PC-3 (cell line): ENCODE results near the gene LRRC8E. TPM values are rescaled to one million over a fixed set of nuclear protein-coding genes. Genes with fewer than 3 reads are reported as not detected.
"Not testable (repeated sequence)": the region's sequence is repeated elsewhere in the genome, so short reads cannot be mapped to it uniquely, and the experiment has no call there.

ENCODE experiments used
- ATAC-seq: fragments of 200-7000 bp; cut with Tn5 transposase; 2 replicates; pipeline ENCODE4 v1.9.1; 2020; ENCODE audit warnings: mild to moderate bottlenecking, moderate library complexity
- BruUV-seq: library from RNA; stranded (reverse); fragments of 400-500 nt; replicated peaks from 2 replicates; lab custom pipeline; 2021; lab: Mats Ljungman, UMichigan
- CTCF ChIA-PET: fragments of 300-600 bp; sonication (Branson Sonifier 250); formaldehyde crosslinking; loops from one replicate; lab custom pipeline; 2022; ENCODE audit warnings: antibody characterized with exemption; lab: Charles Lee
- POLR2A ChIA-PET: fragments of 300-600 bp; sonication (Branson Sonifier 250); formaldehyde crosslinking; loops from one replicate; lab custom pipeline; 2022; ENCODE audit warnings: antibody characterized with exemption; ENCODE audit not compliant: unreplicated experiment; lab: Charles Lee
- DNase-seq: peaks from one replicate; pipeline ENCODE4 v3.0.0-alpha.2; 2015
- H2AFZ ChIP-seq: fragments of 300-600 bp; sonication (generic); 2 replicates; pipeline ENCODE4 v1.6.0; 2016; ENCODE audit warnings: antibody characterized with exemption, low read length
- H3F3A ChIP-seq: fragments of 300-600 bp; sonication (generic); one replicate; pipeline ENCODE4 v1.6.0; 2017; ENCODE audit warnings: antibody characterized with exemption, low read length, control low read depth, mild to moderate bottlenecking; ENCODE audit not compliant: unreplicated experiment
- H3K27ac ChIP-seq: fragments of 300-600 bp; sonication (generic); 2 replicates; pipeline ENCODE4 v1.5.1; 2016; ENCODE audit warnings: mild to moderate bottlenecking, low read length
- H3K27me3 ChIP-seq: fragments of 300-600 bp; sonication (generic); 2 replicates; pipeline ENCODE4 v1.6.1; 2016; ENCODE audit warnings: low read length, mixed read lengths
- H3K36me3 ChIP-seq: fragments of 300-600 bp; sonication (generic); 2 replicates; pipeline ENCODE4 v1.6.1; 2016; ENCODE audit warnings: low read depth, mixed run types, low read length, mixed read lengths
- H3K4me1 ChIP-seq: fragments of 300-600 bp; sonication (generic); 2 replicates; pipeline ENCODE4 v1.5.1; 2016; ENCODE audit warnings: low read length; ENCODE audit not compliant: insufficient read depth
- H3K4me2 ChIP-seq: fragments of 300-600 bp; sonication (generic); 2 replicates; pipeline ENCODE4 v1.6.0; 2016; ENCODE audit warnings: low read length
- H3K4me3 ChIP-seq: fragments of 300-600 bp; sonication (generic); 2 replicates; pipeline ENCODE4 v1.5.1; 2016; ENCODE audit warnings: mild to moderate bottlenecking, low read length, mixed read lengths
- H3K79me2 ChIP-seq: fragments of 300-600 bp; sonication (generic); 2 replicates; pipeline ENCODE4 v1.6.1; 2017; ENCODE audit warnings: low read length, mixed read lengths
- H3K9ac ChIP-seq: fragments of 300-600 bp; sonication (generic); 2 replicates; pipeline ENCODE4 v1.6.0; 2016; ENCODE audit warnings: mild to moderate bottlenecking, low read length
- H3K9me2 ChIP-seq: fragments of 300-600 bp; sonication (generic); replicated peaks from 2 replicates; pipeline ENCODE4 v1.6.1; 2016; ENCODE audit warnings: mixed run types, low read length, mixed read lengths
- H3K9me3 ChIP-seq: fragments of 300-600 bp; sonication (generic); 2 replicates; pipeline ENCODE4 v1.6.1; 2016; ENCODE audit warnings: low read length, mixed read lengths
- H4K20me1 ChIP-seq: fragments of 300-600 bp; sonication (generic); 2 replicates; pipeline ENCODE4 v1.6.1; 2016; ENCODE audit warnings: low read length, mixed read lengths
- EZH2 ChIP-seq: fragments of 300-600 bp; sonication (generic); IDR thresholded peaks from one replicate; pipeline ENCODE4 v1.6.1; 2017; ENCODE audit warnings: antibody characterized with exemption, mild to moderate bottlenecking, low read length; ENCODE audit not compliant: unreplicated experiment
- EZH2phosphoT487 ChIP-seq: fragments of 300-600 bp; sonication (generic); IDR thresholded peaks from 2 replicates; pipeline ENCODE4 v1.6.1; 2018; ENCODE audit warnings: mild to moderate bottlenecking, antibody characterized with exemption, low read length, borderline replicate concordance
- intact Hi-C: fragments of 100-400 bp; cut with micrococcal nuclease; formaldehyde crosslinking; loops from 2 replicates; pipeline ENCODE4 v1.9.0; 2023
- total RNA-seq: library from RNA; depleted of rRNA; stranded (reverse); fragments of >200 nt; gene quantifications from 2 replicates; pipeline ENCODE4 v1.2.3, GENCODE V29; 2014
- TF ChIP-seq, protein P1 (sequence below): fragments of 300-600 bp; sonication (generic); conservative IDR thresholded peaks from 2 replicates; pipeline ENCODE4 v1.5.1; 2017; ENCODE audit warnings: antibody characterized with exemption, low read depth, mild to moderate bottlenecking, low read length

LRRC8E gene
- total RNA-seq, 1 experiment from 2014 or later, result 30.8 TPM

DNA sequence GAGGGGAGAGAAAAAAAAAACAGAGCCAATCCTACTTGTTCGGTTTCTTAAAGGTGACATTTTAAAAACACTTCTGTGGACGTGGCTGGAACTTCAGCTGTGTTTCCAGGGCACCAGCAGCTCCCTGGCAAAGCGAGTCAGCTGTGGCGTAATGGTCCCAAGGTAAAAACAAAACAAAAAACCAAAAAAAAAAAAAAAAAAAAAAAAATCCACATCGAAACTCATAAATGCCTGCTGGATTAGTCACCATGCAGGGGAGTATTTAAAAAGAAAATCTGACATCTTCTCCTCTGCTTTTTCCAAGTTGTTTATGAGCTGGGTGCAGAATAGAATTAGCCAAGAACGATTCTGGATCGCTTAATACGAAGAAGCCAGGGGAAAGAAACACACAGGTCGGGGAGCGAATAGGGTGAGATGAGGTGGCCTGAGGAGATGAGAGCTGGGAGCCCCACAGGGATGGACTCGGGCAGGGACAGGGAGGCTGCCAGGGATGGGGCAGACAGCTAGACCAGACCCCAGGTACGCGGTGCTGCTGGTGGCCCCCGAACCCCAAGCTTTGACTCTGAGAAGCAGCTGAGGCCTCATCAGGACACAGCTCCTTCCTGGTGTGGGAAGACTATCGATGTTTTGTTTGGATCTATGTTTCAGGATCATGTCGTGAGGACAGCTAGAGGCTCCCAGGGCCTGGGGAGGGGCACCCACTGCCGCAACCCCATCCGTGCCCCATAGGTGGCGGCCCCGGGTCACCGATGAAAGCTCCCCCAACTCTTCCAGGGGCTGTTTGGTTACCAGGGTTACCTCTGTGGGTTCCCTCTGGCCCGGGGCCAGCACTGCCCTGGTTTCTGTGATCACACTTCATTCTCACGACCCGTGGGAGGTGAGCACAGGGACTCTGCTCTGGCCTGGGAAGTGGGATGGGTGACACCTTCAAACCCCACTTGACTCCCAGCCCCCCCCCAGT lies 40.7 kb downstream of the LRRC8E start:
- peak; percentile 87 for DNase-seq
- Histone ChIP-seq H3K4me2 (peak overlapping the region; percentile 55), H3K79me2 (no peaks in the 10 kb centered on the region), H2AFZ (no peak overlapping the region), H4K20me1 (0 out of 2 replicates have a peak, but pooled peaks cover 5% of the 10 kb centered on the region), H3K9me3 (no peaks in the 10 kb centered on the region), H3K27me3 (no peaks in the 10 kb centered on the region), H3K36me3 (peaks cover 36% of the 10 kb centered on the region), H3K27ac (peak overlapping the region; percentile 86), H3K9ac (peak overlapping the region; percentile 42), H3F3A (no peaks in the 10 kb centered on the region), H3K4me3 (peak overlapping the region; percentile 21; the same call in 1 of the 2 replicates), H3K9me2 (no peaks in the 10 kb centered on the region), H3K4me1 (peaks cover 44% of the 10 kb centered on the region)
- ChIA-PET CTCF (interaction anchor here (0.5 to 1.6 kb wide), 8 partner anchors 8 to 423 kb away, joined by 3 to 20 read pairs (median 8); partner anchors contain the start of genes ELAVL1, SNAPC2 and TIMM44), POLR2A (interaction anchor here (0.6 to 1.5 kb wide), 8 partner anchors 8 to 578 kb away, joined by 5 to 47 read pairs (median 20); partner anchors contain the start of genes SNAPC2 and TIMM44)
- peak; percentile 25 for ATAC-seq
- TSS peak; percentile 70 for BruUV-seq
- TF ChIP-seq, protein P1, sequence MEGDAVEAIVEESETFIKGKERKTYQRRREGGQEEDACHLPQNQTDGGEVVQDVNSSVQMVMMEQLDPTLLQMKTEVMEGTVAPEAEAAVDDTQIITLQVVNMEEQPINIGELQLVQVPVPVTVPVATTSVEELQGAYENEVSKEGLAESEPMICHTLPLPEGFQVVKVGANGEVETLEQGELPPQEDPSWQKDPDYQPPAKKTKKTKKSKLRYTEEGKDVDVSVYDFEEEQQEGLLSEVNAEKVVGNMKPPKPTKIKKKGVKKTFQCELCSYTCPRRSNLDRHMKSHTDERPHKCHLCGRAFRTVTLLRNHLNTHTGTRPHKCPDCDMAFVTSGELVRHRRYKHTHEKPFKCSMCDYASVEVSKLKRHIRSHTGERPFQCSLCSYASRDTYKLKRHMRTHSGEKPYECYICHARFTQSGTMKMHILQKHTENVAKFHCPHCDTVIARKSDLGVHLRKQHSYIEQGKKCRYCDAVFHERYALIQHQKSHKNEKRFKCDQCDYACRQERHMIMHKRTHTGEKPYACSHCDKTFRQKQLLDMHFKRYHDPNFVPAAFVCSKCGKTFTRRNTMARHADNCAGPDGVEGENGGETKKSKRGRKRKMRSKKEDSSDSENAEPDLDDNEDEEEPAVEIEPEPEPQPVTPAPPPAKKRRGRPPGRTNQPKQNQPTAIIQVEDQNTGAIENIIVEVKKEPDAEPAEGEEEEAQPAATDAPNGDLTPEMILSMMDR, result peak; percentile 68
- TF ChIP-seq EZH2phosphoT487, result no peak
- intact Hi-C loops, result loop anchor here (1.0 to 5.0 kb wide), 2 partner anchors 14 to 77 kb away; partner anchors contain the start of gene TIMM44

DNA sequence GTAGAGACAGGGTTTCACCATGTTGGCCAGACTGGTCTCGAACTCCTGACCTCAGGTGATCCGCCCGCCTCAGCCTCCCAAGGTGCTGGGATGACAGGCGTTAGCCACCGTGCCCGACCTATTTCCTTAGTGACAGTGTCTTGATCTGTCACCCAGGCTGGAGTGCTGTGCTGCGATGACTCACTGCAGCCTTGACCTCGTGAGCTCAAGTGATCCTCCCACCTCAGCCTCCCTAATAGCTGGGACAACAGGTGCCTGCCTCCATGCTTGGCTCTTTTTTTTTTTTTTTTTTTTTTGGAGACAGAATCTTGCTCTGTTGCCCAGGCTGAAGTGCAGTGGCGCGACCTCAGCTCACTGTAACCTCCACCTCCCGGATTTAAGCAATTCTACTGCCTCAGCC lies 41.7 kb downstream of the LRRC8E start:
- Histone ChIP-seq H3K27ac (peak overlapping the region; percentile 86), H3K36me3 (peaks cover 44% of the 10 kb centered on the region), H3K9ac (0 out of 2 replicates have a peak overlapping the region, but pooled peaks have one; percentile 42), H3K4me2 (peak overlapping the region; percentile 55; the same call in 1 of the 2 replicates), H3K4me1 (peaks cover 44% of the 10 kb centered on the region)
- H4K20me1 ChIP-seq, H3K9me3 ChIP-seq, H3K79me2 ChIP-seq, intact Hi-C loops, H3K9me2 ChIP-seq, H3K4me3 ChIP-seq, H2AFZ ChIP-seq, H3K27me3 ChIP-seq, BruUV-seq, CTCF ChIA-PET, ATAC-seq, H3F3A ChIP-seq: not testable (repeated sequence)
- peak; percentile 49 for DNase-seq
- POLR2A ChIA-PET, result interaction anchor here (0.6 to 1.2 kb wide), 2 partner anchors 14 to 248 kb away, joined by 5 to 23 read pairs; partner anchors contain the start of gene TIMM44

DNA sequence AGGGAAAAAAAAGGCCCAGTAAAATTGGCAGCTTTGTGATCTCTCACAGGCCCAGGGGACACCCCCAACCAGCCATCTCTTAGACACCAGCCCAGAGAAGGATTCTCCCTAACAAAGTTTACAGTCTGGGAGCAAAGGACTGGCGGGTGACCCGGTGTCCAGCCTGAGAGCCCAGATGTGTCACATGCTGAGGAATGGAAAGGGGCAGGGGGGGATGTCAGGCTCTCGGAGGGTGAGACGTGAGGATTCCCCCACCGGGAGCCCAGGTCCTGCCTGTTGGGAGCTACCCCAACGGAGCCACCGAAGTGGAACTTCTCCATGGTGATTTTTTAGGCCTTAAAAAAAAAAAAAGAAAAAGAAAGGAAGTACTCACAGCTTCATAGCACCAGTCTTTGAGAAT lies 42.5 kb downstream of the LRRC8E start:
- ChIA-PET CTCF (no interaction called here), POLR2A (interaction anchor here (0.6 to 1.2 kb wide), 2 partner anchors 13 to 247 kb away, joined by 5 to 23 read pairs; partner anchors contain the start of gene TIMM44)
- Histone ChIP-seq H3K4me1 (peaks cover 39% of the 10 kb centered on the region), H3K27ac (0 out of 2 replicates have a peak overlapping the region, but pooled peaks have one; percentile 86), H3K9me3 (no peaks in the 10 kb centered on the region), H3K4me3 (no peak overlapping the region), H3K27me3 (no peaks in the 10 kb centered on the region), H3K79me2 (no peaks in the 10 kb centered on the region), H3K36me3 (peaks cover 49% of the 10 kb centered on the region), H4K20me1 (0 out of 2 replicates have a peak, but pooled peaks cover 5% of the 10 kb centered on the region), H3K9me2 (no peaks in the 10 kb centered on the region), H3F3A (no peaks in the 10 kb centered on the region), H3K4me2 (no peak overlapping the region), H2AFZ (no peak overlapping the region), H3K9ac (no peak overlapping the region)
- TF ChIP-seq EZH2phosphoT487 (no peak), EZH2 (no peak)
- TF ChIP-seq, protein P1, result no peak
- DNase-seq (no peak), ATAC-seq (no peak)
- BruUV-seq, result no TSS peak
- intact Hi-C loops, result no loop called here
